HepG2 (cell line): ENCODE results near the gene MFSD12. TPM values are rescaled to one million over a fixed set of nuclear protein-coding genes. Genes with fewer than 3 reads are reported as not detected.

Source experiments
- ATAC-seq: fragments of 200-7000 bp; cut with Tn5 transposase; 3 replicates; pipeline ENCODE4 v1.9.1; 2020; ENCODE audit warnings: mild to moderate bottlenecking, moderate library complexity
- BruUV-seq: library from RNA; stranded (reverse); fragments of 400-500 nt; replicated peaks from 2 replicates; lab custom pipeline; 2021; lab: Mats Ljungman, UMichigan
- CTCF ChIA-PET: fragments of 300-600 bp; formaldehyde crosslinking; extraction: SDS; loops from one replicate; lab custom pipeline; 2021; ENCODE audit warnings: low total read pairs, inconsistent platforms, low intra/inter-chr PET ratio; lab: Yijun Ruan, JAX
- POLR2A ChIA-PET: fragments of 350-600 bp; sonication (Branson Sonifier 250); formaldehyde crosslinking; loops from one replicate; lab custom pipeline; 2020; ENCODE audit warnings: antibody characterized with exemption, inconsistent platforms; lab: Yijun Ruan, JAX
- DNase-seq: peaks from one replicate; pipeline ENCODE4 v3.0.0-alpha.2; 2015; ENCODE audit warnings: low spot score
- FAIRE-seq: peaks from 3 replicates; lab custom pipeline; 2011; peaks lifted over from hg19 to GRCh38; lab: Jason Lieb, UNC
- H2AFZ ChIP-seq: one replicate; pipeline ENCODE4 v1.6.1; 2011; ENCODE audit warnings: low read length, inconsistent platforms
- H3K27ac ChIP-seq: fragments of 300-600 bp; 3 replicates; pipeline ENCODE4 v1.8.0; 2011; ENCODE audit warnings: mixed run types, mild to moderate bottlenecking, mixed read lengths, low read length, inconsistent platforms; ENCODE audit not compliant: insufficient read depth; ENCODE audit errors: extremely low read length
- H3K27me3 ChIP-seq, 2 experiments: fragments of 200-600 bp in 1 of 2; 2 replicates in 1 of 2; 3 replicates in 1 of 2; pipeline versions ENCODE4 v1.6.0 to v1.8.0; 2011; ENCODE audit warnings: low read length in 2 of 2, mild to moderate bottlenecking in 2 of 2, moderate library complexity in 2 of 2, inconsistent platforms in 1 of 2; ENCODE audit not compliant: insufficient read depth in 2 of 2, control insufficient read depth in 1 of 2
- H3K36me3 ChIP-seq, 2 experiments: fragments of 200-600 bp in 1 of 2; replicated peaks in 1 of 2; 2 replicates in 1 of 2; 3 replicates in 1 of 2; pipeline versions ENCODE4 v1.5.1 to v1.8.0; 2011; ENCODE audit warnings: low read length in 2 of 2, inconsistent platforms in 1 of 2; ENCODE audit not compliant: insufficient read depth in 2 of 2, control insufficient read depth in 1 of 2
- H3K4me1 ChIP-seq: 2 replicates; pipeline ENCODE4 v1.5.1; 2012; ENCODE audit warnings: low read length, inconsistent platforms; ENCODE audit not compliant: insufficient read depth
- H3K4me2 ChIP-seq: 2 replicates; pipeline ENCODE4 v1.6.0; 2011; ENCODE audit warnings: low read depth, low read length, inconsistent platforms
- H3K4me3 ChIP-seq, 3 experiments: fragments of 200-600 bp in 1 of 3; sonication (generic), shearing (Covaris generic) in 1 of 3; replicated peaks in 1 of 3; 2 replicates each; pipeline ENCODE4 v1.5.1; 2011 to 2016; ENCODE audit warnings: low read length in 3 of 3, inconsistent platforms in 2 of 3, low read depth in 2 of 3, mild to moderate bottlenecking in 2 of 3, control low read depth in 1 of 3, mixed read lengths in 1 of 3; ENCODE audit not compliant: insufficient read depth in 1 of 3
- H3K79me2 ChIP-seq: one replicate; pipeline ENCODE4 v1.6.1; 2011; ENCODE audit warnings: low read length, inconsistent platforms; ENCODE audit not compliant: insufficient read depth
- H3K9ac ChIP-seq: 2 replicates; pipeline ENCODE4 v1.6.0; 2011; ENCODE audit warnings: mild to moderate bottlenecking, low read depth, low read length, inconsistent platforms; ENCODE audit not compliant: insufficient read depth
- H3K9me3 ChIP-seq: 2 replicates; pipeline ENCODE4 v1.5.1; 2012; ENCODE audit warnings: mild to moderate bottlenecking, low read length
- H4K20me1 ChIP-seq: 2 replicates; pipeline ENCODE4 v1.6.0; 2011; ENCODE audit warnings: inconsistent platforms, mild to moderate bottlenecking, low read length, moderate library complexity; ENCODE audit not compliant: insufficient read depth
- CEBPB ChIP-seq: IDR thresholded peaks from 2 replicates; pipeline ENCODE4 v1.6.1; 2011; ENCODE audit warnings: low read depth, low read length, improper control_type of control experiment, borderline replicate concordance
- CEBPG ChIP-seq: IDR thresholded peaks from 2 replicates; pipeline ENCODE4 v1.6.1; 2016
- ISL2 ChIP-seq: sonication (generic); formaldehyde crosslinking; IDR thresholded peaks from 2 replicates; pipeline ENCODE4 v1.5.0; 2020; ENCODE audit warnings: missing genetic modification reagents
- ZNF7 ChIP-seq: IDR thresholded peaks from 2 replicates; pipeline ENCODE4 v1.6.1; 2016; ENCODE audit warnings: missing biosample characterization, missing genetic modification reagents
- ZSCAN22 ChIP-seq: sonication (generic); formaldehyde crosslinking; IDR thresholded peaks from 2 replicates; pipeline ENCODE4 v1.4.0; 2020; ENCODE audit warnings: mild to moderate bottlenecking, missing genetic modification reagents
- WGBS: methylation state at CpG from one replicate; pipeline ENCODE4 v1.1.6; 2017; ENCODE audit warnings: low lambda C conversion rate; 5-methylcytosine and 5-hydroxymethylcytosine counted together
- in situ Hi-C: cut with HindIII; loops from 2 replicates; pipeline ENCODE4 v1.10.0; 2017; ENCODE audit warnings: low pct_unique_long_range_greater_than_20kb; ENCODE audit not compliant: extremely low pct_ligation_motif_present
- intact Hi-C: fragments of 100-400 bp; cut with micrococcal nuclease; formaldehyde crosslinking; loops from one replicate; pipeline ENCODE4 v1.10.0; 2022; ENCODE audit not compliant: unreplicated experiment
- polyA plus RNA-seq, 8 experiments: library from polyadenylated mRNA; depleted of rRNA in 3 of 8; stranded (reverse) in 7 of 8; unstranded in 1 of 8; fragments of >200 nt; fragmentation: Illumina TruSeq in 4 of 8; extraction: Trizol in 4 of 8; gene quantifications; 2 replicates each; pipeline versions ENCODE4 v1.2.1 to v1.2.3, GENCODE V29; 2011 to 2016; ENCODE audit warnings: low read depth in 4 of 8, missing spikeins in 1 of 8, mixed read lengths in 1 of 8; ENCODE audit not compliant: insufficient read depth in 1 of 8
- total RNA-seq, 5 experiments: library from RNA; depleted of rRNA; stranded (reverse); fragments of >200 nt; fragmentation: Illumina TruSeq; extraction: Trizol; gene quantifications; 2 replicates each; pipeline ENCODE4 v1.2.3, GENCODE V29; 2016; ENCODE audit warnings: low read depth in 1 of 5
- TF ChIP-seq, protein P1 (sequence below): sonication (generic); formaldehyde crosslinking; IDR thresholded peaks from 2 replicates; pipeline ENCODE4 v1.5.0; 2020; ENCODE audit warnings: mild to moderate bottlenecking, missing genetic modification reagents
- TF ChIP-seq, protein P2 (sequence below): IDR thresholded peaks from 2 replicates; pipeline ENCODE4 v1.6.1; 2016; ENCODE audit warnings: missing compliant biosample characterization, missing genetic modification reagents, borderline replicate concordance

The MFSD12 gene
- total and polyA plus RNA-seq, 2 of the 13 experiments (the other 11 are each of a cell fraction or from before 2014, with no cell fraction given): 27.2 to 29.1 TPM

DNA sequence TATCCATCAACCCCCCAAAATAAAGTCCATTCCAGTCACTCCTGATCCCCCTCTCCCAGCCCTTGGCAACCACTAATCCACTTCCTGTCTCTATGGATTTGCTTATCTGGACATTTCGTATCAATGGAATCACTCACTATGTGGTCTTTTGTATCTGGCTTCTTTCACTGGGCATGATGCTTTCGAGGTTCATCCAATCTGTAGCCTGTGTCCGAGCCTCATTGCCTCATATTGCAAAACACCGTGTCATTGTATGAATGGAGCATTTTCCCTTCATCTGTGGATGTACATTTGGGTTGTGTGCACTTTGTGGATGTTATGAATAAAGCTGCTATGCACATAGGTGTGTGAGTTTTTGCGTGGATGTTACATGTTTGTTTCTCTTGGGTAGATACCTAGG lies 52.7 kb downstream of the MFSD12 start:
- no peaks in the 10 kb centered on the region; a peak in 1 of 5 replicates for H3K27me3 ChIP-seq
- ChIA-PET POLR2A (no interaction called here), CTCF (no interaction called here)
- intact Hi-C loops: loop anchor here (5.0 kb wide), 1 partner anchor 68 kb away; the partner anchor contains the start of gene HMG20B
- peaks cover 59% of the 10 kb centered on the region for H3K4me1 ChIP-seq
- no peaks in the 10 kb centered on the region; the same call in 1 of the 2 replicates for H4K20me1 ChIP-seq
- 57% methylated on average over 5 of the region's 5 CpGs for WGBS
- DNase-seq (no peak), FAIRE-seq (no peak), ATAC-seq (no peak)
- H2AFZ ChIP-seq: no peak overlapping the region
- peak overlapping the region; percentile 73; the same call in 1 of the 2 replicates for H3K4me2 ChIP-seq
- TF ChIP-seq CEBPB (peak; percentile 52; the same call in 1 of the 2 replicates), ZNF7 (0 out of 2 replicates have a peak, but pooled peaks have one; percentile 24), ISL2 (CRISPR knock-in tag) (no peak), CEBPG (CRISPR knock-in tag) (peak; percentile 27; the same call in 1 of the 2 replicates), ZSCAN22 (no peak)
- TF ChIP-seq, protein P1, sequence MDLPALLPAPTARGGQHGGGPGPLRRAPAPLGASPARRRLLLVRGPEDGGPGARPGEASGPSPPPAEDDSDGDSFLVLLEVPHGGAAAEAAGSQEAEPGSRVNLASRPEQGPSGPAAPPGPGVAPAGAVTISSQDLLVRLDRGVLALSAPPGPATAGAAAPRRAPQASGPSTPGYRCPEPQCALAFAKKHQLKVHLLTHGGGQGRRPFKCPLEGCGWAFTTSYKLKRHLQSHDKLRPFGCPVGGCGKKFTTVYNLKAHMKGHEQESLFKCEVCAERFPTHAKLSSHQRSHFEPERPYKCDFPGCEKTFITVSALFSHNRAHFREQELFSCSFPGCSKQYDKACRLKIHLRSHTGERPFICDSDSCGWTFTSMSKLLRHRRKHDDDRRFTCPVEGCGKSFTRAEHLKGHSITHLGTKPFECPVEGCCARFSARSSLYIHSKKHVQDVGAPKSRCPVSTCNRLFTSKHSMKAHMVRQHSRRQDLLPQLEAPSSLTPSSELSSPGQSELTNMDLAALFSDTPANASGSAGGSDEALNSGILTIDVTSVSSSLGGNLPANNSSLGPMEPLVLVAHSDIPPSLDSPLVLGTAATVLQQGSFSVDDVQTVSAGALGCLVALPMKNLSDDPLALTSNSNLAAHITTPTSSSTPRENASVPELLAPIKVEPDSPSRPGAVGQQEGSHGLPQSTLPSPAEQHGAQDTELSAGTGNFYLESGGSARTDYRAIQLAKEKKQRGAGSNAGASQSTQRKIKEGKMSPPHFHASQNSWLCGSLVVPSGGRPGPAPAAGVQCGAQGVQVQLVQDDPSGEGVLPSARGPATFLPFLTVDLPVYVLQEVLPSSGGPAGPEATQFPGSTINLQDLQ (CRISPR knock-in tag): no peak
- TF ChIP-seq, protein P2, sequence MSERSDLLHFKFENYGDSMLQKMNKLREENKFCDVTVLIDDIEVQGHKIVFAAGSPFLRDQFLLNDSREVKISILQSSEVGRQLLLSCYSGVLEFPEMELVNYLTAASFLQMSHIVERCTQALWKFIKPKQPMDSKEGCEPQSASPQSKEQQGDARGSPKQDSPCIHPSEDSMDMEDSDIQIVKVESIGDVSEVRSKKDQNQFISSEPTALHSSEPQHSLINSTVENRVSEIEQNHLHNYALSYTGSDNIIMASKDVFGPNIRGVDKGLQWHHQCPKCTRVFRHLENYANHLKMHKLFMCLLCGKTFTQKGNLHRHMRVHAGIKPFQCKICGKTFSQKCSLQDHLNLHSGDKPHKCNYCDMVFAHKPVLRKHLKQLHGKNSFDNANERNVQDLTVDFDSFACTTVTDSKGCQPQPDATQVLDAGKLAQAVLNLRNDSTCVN (CRISPR knock-in tag): no peak
- no peak overlapping the region; a peak in 1 of 6 replicates for H3K4me3 ChIP-seq
- peaks cover 3 to 7% of the 10 kb centered on the region in 2 experiments; a peak in 3 of 5 replicates for H3K36me3 ChIP-seq
- no TSS peak for BruUV-seq
- in situ Hi-C loops: no loop called here
- no peak overlapping the region for H3K27ac ChIP-seq
- H3K79me2 ChIP-seq: peaks cover 37% of the 10 kb centered on the region
- H3K9me3 ChIP-seq: no peaks in the 10 kb centered on the region
- H3K9ac ChIP-seq: no peak overlapping the region
